DND-41 (cell line): Measurements from ENCODE around the gene PSTPIP1.

Source experiments
- CTCF ChIP-seq: IDR thresholded peaks from 2 replicates; pipeline ENCODE4 v1.5.1; 2012; ENCODE audit warnings: borderline replicate concordance, low read length, moderate library complexity, mild to moderate bottlenecking; ENCODE audit not compliant: poor library complexity, severe bottlenecking; ENCODE audit errors: extremely low read depth
- EZH2 ChIP-seq: IDR thresholded peaks from 3 replicates; pipeline ENCODE4 v1.6.1; 2012; ENCODE audit warnings: borderline replicate concordance, low read depth, mild to moderate bottlenecking, moderate library complexity, low read length, inconsistent platforms; ENCODE audit not compliant: severe bottlenecking

GRCh38 chr15:77004189-77004588, 9.3 kb downstream of the PSTPIP1 start:
- no peak for TF ChIP-seq CTCF
- no peak for TF ChIP-seq EZH2
